Gastrocnemius medialis (tissue), 4 donors: Measurements from ENCODE around the gene ALPL. TPM values are rescaled to one million over a fixed set of nuclear protein-coding genes. Genes with fewer than 3 reads are reported as not detected.

ENCODE experiments used
- ATAC-seq, 2 donors: fragments of 150-250 bp; one replicate each; pipeline ENCODE4 v1.9.1; 2016
- DNase-seq, 2 donors: peaks; one replicate each; pipeline ENCODE4 v3.0.0-alpha.2; 2019
- H3K27ac ChIP-seq, 4 donors: fragments of 200-600 bp; sonication (generic); 1 replicate in 1 of 4; 2 replicates in 3 of 4; pipeline ENCODE4 v1.5.1; 2016 to 2018; ENCODE audit warnings: mild to moderate bottlenecking in 2 of 4, moderate library complexity in 1 of 4
- H3K27me3 ChIP-seq, 3 donors: fragments of 200-600 bp; sonication (generic) in 2 of 3; 1 replicate in 1 of 3; 2 replicates in 2 of 3; pipeline versions ENCODE4 v1.5.1 to v1.6.0; 2016 to 2019; ENCODE audit warnings: mild to moderate bottlenecking in 1 of 3, moderate library complexity in 1 of 3
- H3K36me3 ChIP-seq, 2 donors: fragments of 200-600 bp; sonication (generic) in 1 of 2; one replicate each; pipeline ENCODE4 v1.5.1; 2017 to 2018
- H3K4me1 ChIP-seq, 2 donors: fragments of 200-600 bp; sonication (generic) in 1 of 2; one replicate each; pipeline ENCODE4 v1.5.1; 2016 to 2017; ENCODE audit warnings: mild to moderate bottlenecking in 2 of 2
- H3K4me3 ChIP-seq, 4 donors: fragments of 200-600 bp; sonication (generic) in 3 of 4; 1 replicate in 1 of 4; 2 replicates in 3 of 4; pipeline ENCODE4 v1.5.1; 2016 to 2019; ENCODE audit warnings: mild to moderate bottlenecking in 2 of 4
- H3K9me3 ChIP-seq, 3 donors: fragments of 200-600 bp; sonication (generic) in 2 of 3; 1 replicate in 1 of 3; 2 replicates in 2 of 3; pipeline ENCODE4 v1.5.1; 2016 to 2019
- POLR2A ChIP-seq, 2 donors: fragments of 450-650 bp; IDR thresholded peaks; one replicate each; pipeline ENCODE4 v1.6.1; 2017; ENCODE audit warnings: antibody characterized with exemption in 2 of 2, mild to moderate bottlenecking in 2 of 2, moderate library complexity in 2 of 2
- in situ Hi-C, 4 donors: fragments of 200-750 bp; cut with MboI; loops; one replicate each; pipeline versions ENCODE4 v1.15.0 to v1.8.0; 2017; ENCODE audit warnings: low sequenced_read_pairs in 4 of 4
- intact Hi-C: fragments of 100-400 bp; cut with DNase I; formaldehyde crosslinking; loops from one replicate; pipeline ENCODE4 v1.15.1; 2023; ENCODE audit warnings: low total_unique reads
- total RNA-seq, 4 donors: library from RNA; depleted of rRNA; stranded (reverse); fragments of >200 nt; gene quantifications; one replicate each; pipeline versions ENCODE4 v1.1.0 to v1.2.3, GENCODE V29; 2016
- TF ChIP-seq, protein P1 (sequence below), 5 experiments: fragments of 450-650 bp in 3 of 5; fragments of 200-600 bp in 2 of 5; sonication (generic) in 2 of 5; IDR thresholded peaks in 4 of 5; conservative IDR thresholded peaks in 1 of 5; 1 replicate in 4 of 5; 2 replicates in 1 of 5; pipeline ENCODE4 v1.5.1; 2016 to 2019; ENCODE audit warnings: antibody characterized with exemption in 5 of 5, mild to moderate bottlenecking in 3 of 5, moderate library complexity in 3 of 5

The ALPL gene
- total RNA-seq, 4 donors from 2014 or later = 0.90 to 3.6 (median 2.2) TPM

GRCh38 chr1:21510113-21510493 lies 880 bp downstream of the ALPL start:
- Histone ChIP-seq H3K36me3 (no peaks in the 10 kb centered on the region), H3K27ac (no peak overlapping the region), H3K27me3 (peaks cover 18 to 44% (median 33%) of the 10 kb centered on the region in 3 donors), H3K9me3 (no peaks in the 10 kb centered on the region), H3K4me1 (peaks cover 0 to 7% of the 10 kb centered on the region in 2 donors), H3K4me3 (no peak overlapping the region)
- TF ChIP-seq POLR2A (IDR thresholded peaks at IDR 0.05) = no peak
- TF ChIP-seq, protein P1, sequence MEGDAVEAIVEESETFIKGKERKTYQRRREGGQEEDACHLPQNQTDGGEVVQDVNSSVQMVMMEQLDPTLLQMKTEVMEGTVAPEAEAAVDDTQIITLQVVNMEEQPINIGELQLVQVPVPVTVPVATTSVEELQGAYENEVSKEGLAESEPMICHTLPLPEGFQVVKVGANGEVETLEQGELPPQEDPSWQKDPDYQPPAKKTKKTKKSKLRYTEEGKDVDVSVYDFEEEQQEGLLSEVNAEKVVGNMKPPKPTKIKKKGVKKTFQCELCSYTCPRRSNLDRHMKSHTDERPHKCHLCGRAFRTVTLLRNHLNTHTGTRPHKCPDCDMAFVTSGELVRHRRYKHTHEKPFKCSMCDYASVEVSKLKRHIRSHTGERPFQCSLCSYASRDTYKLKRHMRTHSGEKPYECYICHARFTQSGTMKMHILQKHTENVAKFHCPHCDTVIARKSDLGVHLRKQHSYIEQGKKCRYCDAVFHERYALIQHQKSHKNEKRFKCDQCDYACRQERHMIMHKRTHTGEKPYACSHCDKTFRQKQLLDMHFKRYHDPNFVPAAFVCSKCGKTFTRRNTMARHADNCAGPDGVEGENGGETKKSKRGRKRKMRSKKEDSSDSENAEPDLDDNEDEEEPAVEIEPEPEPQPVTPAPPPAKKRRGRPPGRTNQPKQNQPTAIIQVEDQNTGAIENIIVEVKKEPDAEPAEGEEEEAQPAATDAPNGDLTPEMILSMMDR (IDR thresholded peaks at IDR 0.05 in 4 of 5, conservative IDR thresholded peaks at IDR 0.05 in 1 of 5) = no peak
- ATAC-seq (no peak), DNase-seq (no peak)
- intact Hi-C loops = no loop called here
- in situ Hi-C loops = no loop called here

DNA sequence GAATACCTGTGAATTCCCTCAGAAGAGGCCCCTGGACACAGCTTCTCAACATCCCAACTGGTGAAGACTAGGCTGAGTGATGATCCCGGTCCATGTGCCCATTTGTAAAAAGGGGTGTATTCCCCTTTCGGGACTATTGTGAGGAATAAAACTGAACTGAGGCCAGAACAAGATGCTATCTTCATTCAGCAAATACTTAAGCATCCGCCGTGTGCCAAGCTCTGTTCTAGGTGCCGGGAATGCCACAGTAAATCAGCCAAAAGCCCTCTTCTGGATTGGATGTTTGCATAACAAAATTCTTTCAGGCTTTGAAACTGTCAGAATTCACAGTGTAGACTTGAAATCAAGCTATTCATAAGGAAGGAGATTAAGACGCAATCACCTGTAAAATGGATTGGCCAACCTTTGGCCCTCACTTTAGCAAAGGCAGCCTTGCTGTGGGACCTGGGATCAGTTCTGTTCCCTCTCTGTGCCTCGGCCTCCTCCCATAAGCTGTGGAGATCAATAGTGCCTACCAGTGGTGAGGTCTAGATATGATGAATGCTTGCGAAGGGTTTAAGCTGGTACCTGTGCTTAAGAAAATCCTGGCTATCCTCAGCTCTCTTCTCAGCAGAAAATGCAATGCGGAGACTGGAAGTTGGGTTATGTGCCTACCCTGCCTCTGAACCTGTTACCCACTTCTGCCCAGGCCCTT lies 1.8 kb downstream of the ALPL start:
- Histone ChIP-seq H3K4me1 (peaks cover 0 to 7% of the 10 kb centered on the region in 2 donors), H3K27me3 (peaks cover 18 to 37% (median 33%) of the 10 kb centered on the region in 3 donors), H3K27ac (no peak overlapping the region), H3K4me3 (no peak overlapping the region), H3K9me3 (no peaks in the 10 kb centered on the region), H3K36me3 (no peaks in the 10 kb centered on the region)
- intact Hi-C loops = no loop called here
- no peak for ATAC-seq
- DNase-seq = no peak
- TF ChIP-seq POLR2A (IDR thresholded peaks at IDR 0.05) = no peak
- TF ChIP-seq, protein P1 (IDR thresholded peaks at IDR 0.05 in 4 of 5, conservative IDR thresholded peaks at IDR 0.05 in 1 of 5) = no peak
- in situ Hi-C loops = no loop called here

- in situ Hi-C loops = no loop called here
- H3K4me3 ChIP-seq = no peak overlapping the region
- intact Hi-C loops = no loop called here
- no peak overlapping the region for H3K27ac ChIP-seq
- H3K4me1 ChIP-seq = peaks cover 0 to 7% of the 10 kb centered on the region in 2 donors
- H3K27me3 ChIP-seq = peaks cover 18 to 33% (median 33%) of the 10 kb centered on the region in 3 donors
- DNase-seq = peak in 1 of 2 donors; percentile 38
- ATAC-seq = peak in 1 of 2 donors; percentile 23
- TF ChIP-seq, protein P1 (IDR thresholded peaks at IDR 0.05 in 4 of 5, conservative IDR thresholded peaks at IDR 0.05 in 1 of 5) = no peak
- no peak for TF ChIP-seq POLR2A (IDR thresholded peaks at IDR 0.05)
- H3K9me3 ChIP-seq = no peaks in the 10 kb centered on the region
- H3K36me3 ChIP-seq = no peaks in the 10 kb centered on the region
Observed at GRCh38 chr1:21511579-21512522, 2.6 kb downstream of the ALPL start.

DNA sequence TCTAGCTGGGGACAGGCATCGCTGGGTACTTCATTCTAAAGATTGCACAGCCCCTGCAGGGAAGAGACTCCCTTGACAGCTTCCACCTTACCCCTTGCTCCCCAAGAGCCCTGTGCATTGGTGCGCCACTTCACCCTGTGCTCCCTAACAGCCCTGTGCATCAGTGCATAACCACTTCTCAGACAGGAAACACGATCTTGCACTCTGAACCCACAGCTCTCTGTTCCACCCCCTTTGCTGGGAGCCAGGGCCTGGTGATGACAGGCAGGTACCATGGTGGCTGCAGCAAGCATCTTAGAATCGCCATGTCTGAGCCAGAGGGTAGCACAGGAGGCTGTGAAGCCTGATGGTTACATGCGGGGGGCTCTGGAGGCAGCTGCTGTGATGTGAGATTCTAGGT lies 5.0 kb downstream of the ALPL start:
- Histone ChIP-seq H3K27me3 (peaks cover 5 to 21% (median 16%) of the 10 kb centered on the region in 3 donors), H3K36me3 (no peaks in the 10 kb centered on the region), H3K4me1 (peaks cover 0 to 4% of the 10 kb centered on the region in 2 donors), H3K27ac (no peak overlapping the region), H3K9me3 (no peaks in the 10 kb centered on the region), H3K4me3 (no peak overlapping the region)
- TF ChIP-seq, protein P1 (IDR thresholded peaks at IDR 0.05 in 4 of 5, conservative IDR thresholded peaks at IDR 0.05 in 1 of 5) = no peak
- no peak for TF ChIP-seq POLR2A (IDR thresholded peaks at IDR 0.05)
- in situ Hi-C loops = no loop called here
- intact Hi-C loops = no loop called here
- ATAC-seq (no peak), DNase-seq (no peak)
